ENCODE results near the gene PNPLA8. TPM values are rescaled to one million over a fixed set of nuclear protein-coding genes. Genes with fewer than 3 reads are reported as not detected.

The PNPLA8 gene
- total and polyA plus RNA-seq, 4 donors: 14.7 to 30.3 (median 23.0) TPM

Other genes with a start within 250 kb of the PNPLA8 start
- 1 to 10 TPM; 1.1 to 3.2 TPM for gene NRCAM, start 69.7 kb downstream of the PNPLA8 start, total RNA-seq
- gene NRCAM, start 69.7 kb downstream of the PNPLA8 start, polyA plus RNA-seq: under 1 TPM; 0.17 to 0.18 TPM
- gene THAP5, start 43.6 kb upstream of the PNPLA8 start, total RNA-seq: 10 to 100 TPM; 14.9 to 29.9 TPM
- 10 to 100 TPM; 11.3 to 16.1 TPM for gene THAP5, start 43.6 kb upstream of the PNPLA8 start, polyA plus RNA-seq
- gene DNAJB9, start 43.7 kb upstream of the PNPLA8 start, total RNA-seq: 100 to 1,000 TPM in 1 of 2 donors, 10 to 100 TPM in 1; 27.6 to 164 TPM
- 10 to 100 TPM; 41.5 to 57.3 TPM for gene DNAJB9, start 43.7 kb upstream of the PNPLA8 start, polyA plus RNA-seq